Fibroblast of skin of back (primary cell): ENCODE measurements around the gene ANK2.
"Not testable (repeated sequence)": the region's sequence is repeated elsewhere in the genome, so short reads cannot be mapped to it uniquely, and the experiment has no call there.

Experiments
- DNase-seq: peaks from one replicate; pipeline ENCODE4 v3.0.0-alpha.2; 2013

The ANK2 gene

GRCh38 chr4:113052379-113052951, 3.0 kb downstream of the ANK2 start:
- peak; percentile 22 for DNase-seq

GRCh38 chr4:113053883-113054282, 4.4 kb downstream of the ANK2 start:
- DNase-seq, result no peak

- no peak for DNase-seq
These were observed 6.9 kb downstream of the ANK2 start for GRCh38 chr4:113056318-113056717.

- no peak for DNase-seq
These were observed 8.4 kb downstream of the ANK2 start for GRCh38 chr4:113057891-113058290.

GRCh38 chr4:113059449-113060182, 10.2 kb downstream of the ANK2 start:
- no peak for DNase-seq

- DNase-seq, result no peak
These were observed 11.4 kb downstream of the ANK2 start for GRCh38 chr4:113060853-113061252.

- no peak for DNase-seq
These were observed 14.8 kb downstream of the ANK2 start for GRCh38 chr4:113064244-113064643.

- DNase-seq, result no peak
These were observed 16.2 kb downstream of the ANK2 start for GRCh38 chr4:113065629-113066028.

GRCh38 chr4:113068771-113069170, 19.3 kb downstream of the ANK2 start:
- not testable (repeated sequence) for DNase-seq

GRCh38 chr4:113069212-113069892, 19.9 kb downstream of the ANK2 start:
- DNase-seq, result no peak

GRCh38 chr4:113070755-113071154, 21.3 kb downstream of the ANK2 start:
- no peak for DNase-seq

- DNase-seq, result no peak
These were observed 21.8 kb downstream of the ANK2 start for GRCh38 chr4:113071274-113071673.

GRCh38 chr4:113071805-113072204, 22.4 kb downstream of the ANK2 start:
- no peak for DNase-seq

GRCh38 chr4:113073451-113074005, 24.1 kb downstream of the ANK2 start:
- DNase-seq, result no peak

GRCh38 chr4:113077575-113077974, 28.1 kb downstream of the ANK2 start:
- no peak for DNase-seq

- DNase-seq, result no peak
These were observed 28.6 kb downstream of the ANK2 start for GRCh38 chr4:113078066-113078465.

GRCh38 chr4:113080050-113080449, 30.6 kb downstream of the ANK2 start:
- DNase-seq, result peak; percentile 5

- no peak for DNase-seq
These were observed 31.2 kb downstream of the ANK2 start for GRCh38 chr4:113080624-113081023.

GRCh38 chr4:113083346-113083745, 33.9 kb downstream of the ANK2 start:
- no peak for DNase-seq

- no peak for DNase-seq
These were observed 36.8 kb downstream of the ANK2 start for GRCh38 chr4:113086172-113086695.

- no peak for DNase-seq
These were observed 38.6 kb downstream of the ANK2 start for GRCh38 chr4:113088050-113088449.

GRCh38 chr4:113090954-113091353, 41.5 kb downstream of the ANK2 start:
- DNase-seq, result no peak

- no peak for DNase-seq
These were observed 44.9 kb downstream of the ANK2 start for GRCh38 chr4:113094331-113094730.
